ENCODE measurements around the gene TRNP1. TPM values are rescaled to one million over a fixed set of nuclear protein-coding genes. Genes with fewer than 3 reads are reported as not detected.
A peak's percentile ranks its signal among the peaks of the same experiment; 100 is the strongest.

The TRNP1 gene
- total RNA-seq, 1 donor from 2014 or later = 16.2 TPM

DNA sequence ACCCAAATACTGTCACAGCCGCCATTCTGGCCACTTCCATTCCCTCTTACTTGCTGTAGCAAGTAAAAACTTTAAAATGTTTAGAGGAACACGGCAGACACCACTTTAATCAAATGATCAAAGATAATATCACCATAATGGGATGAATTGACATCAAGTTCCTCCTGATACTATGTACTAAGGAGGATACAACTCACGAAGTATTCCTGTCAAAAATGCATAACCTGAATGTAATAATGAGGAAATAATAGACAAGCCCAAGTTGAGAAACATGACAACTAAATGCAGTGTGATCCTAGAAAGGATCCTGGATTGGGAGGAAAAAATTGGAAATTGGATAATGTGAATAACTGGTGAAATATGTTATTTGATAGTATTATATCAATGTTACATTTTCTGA is 37.2 kb upstream of the TRNP1 start:
- ATAC-seq (no peak), DNase-seq (no peak)
- Histone ChIP-seq H3K9me3 (no peaks in the 10 kb centered on the region), H3K27ac (no peak overlapping the region), H3K4me3 (no peak overlapping the region), H3K4me1 (no peaks in the 10 kb centered on the region), H3K27me3 (peaks cover 32% of the 10 kb centered on the region), H3K36me3 (no peaks in the 10 kb centered on the region)
- TF ChIP-seq, protein P1, sequence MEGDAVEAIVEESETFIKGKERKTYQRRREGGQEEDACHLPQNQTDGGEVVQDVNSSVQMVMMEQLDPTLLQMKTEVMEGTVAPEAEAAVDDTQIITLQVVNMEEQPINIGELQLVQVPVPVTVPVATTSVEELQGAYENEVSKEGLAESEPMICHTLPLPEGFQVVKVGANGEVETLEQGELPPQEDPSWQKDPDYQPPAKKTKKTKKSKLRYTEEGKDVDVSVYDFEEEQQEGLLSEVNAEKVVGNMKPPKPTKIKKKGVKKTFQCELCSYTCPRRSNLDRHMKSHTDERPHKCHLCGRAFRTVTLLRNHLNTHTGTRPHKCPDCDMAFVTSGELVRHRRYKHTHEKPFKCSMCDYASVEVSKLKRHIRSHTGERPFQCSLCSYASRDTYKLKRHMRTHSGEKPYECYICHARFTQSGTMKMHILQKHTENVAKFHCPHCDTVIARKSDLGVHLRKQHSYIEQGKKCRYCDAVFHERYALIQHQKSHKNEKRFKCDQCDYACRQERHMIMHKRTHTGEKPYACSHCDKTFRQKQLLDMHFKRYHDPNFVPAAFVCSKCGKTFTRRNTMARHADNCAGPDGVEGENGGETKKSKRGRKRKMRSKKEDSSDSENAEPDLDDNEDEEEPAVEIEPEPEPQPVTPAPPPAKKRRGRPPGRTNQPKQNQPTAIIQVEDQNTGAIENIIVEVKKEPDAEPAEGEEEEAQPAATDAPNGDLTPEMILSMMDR (IDR thresholded peaks at IDR 0.05) = no peak
- intact Hi-C loops (cut with DNase I) = no loop called here

GRCh38 chr1:26957306-26957705 is 36.2 kb upstream of the TRNP1 start:
- TF ChIP-seq, protein P1 (IDR thresholded peaks at IDR 0.05) = no peak
- H3K27ac ChIP-seq = no peak overlapping the region
- H3K27me3 ChIP-seq = peaks cover 32% of the 10 kb centered on the region
- intact Hi-C loops (cut with DNase I) = no loop called here
- H3K9me3 ChIP-seq = no peaks in the 10 kb centered on the region
- H3K4me3 ChIP-seq = no peak overlapping the region
- ATAC-seq = no peak
- H3K36me3 ChIP-seq = no peaks in the 10 kb centered on the region
- no peak for DNase-seq
- H3K4me1 ChIP-seq = no peaks in the 10 kb centered on the region

DNA sequence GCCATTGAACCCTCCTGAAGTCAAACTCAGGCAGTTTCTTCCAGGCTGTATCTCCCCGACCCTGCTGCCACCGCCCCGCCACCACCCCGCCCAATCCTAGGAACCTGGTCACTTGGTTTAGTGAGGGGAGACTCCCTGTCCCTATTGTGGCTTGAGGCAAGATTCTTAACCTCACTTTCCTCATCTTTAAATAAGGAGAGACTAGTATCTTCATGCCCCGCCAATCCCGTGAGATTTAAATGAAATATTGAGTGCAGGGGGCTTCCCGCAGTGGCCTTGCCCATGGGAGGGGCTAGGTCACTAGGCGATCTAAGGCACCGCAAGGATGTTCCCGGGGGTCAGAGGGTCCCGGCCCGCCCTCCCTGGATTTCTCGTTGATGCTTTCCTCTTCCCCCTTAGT is 34.2 kb upstream of the TRNP1 start:
- H3K4me3 ChIP-seq = peak overlapping the region; percentile 60
- H3K36me3 ChIP-seq = no peaks in the 10 kb centered on the region
- no peaks in the 10 kb centered on the region for H3K9me3 ChIP-seq
- ATAC-seq = no peak
- intact Hi-C loops (cut with DNase I) = no loop called here
- no peak for DNase-seq
- no peaks in the 10 kb centered on the region for H3K4me1 ChIP-seq
- H3K27ac ChIP-seq = no peak overlapping the region
- TF ChIP-seq, protein P1 (IDR thresholded peaks at IDR 0.05) = no peak
- H3K27me3 ChIP-seq = peaks cover 32% of the 10 kb centered on the region

DNA sequence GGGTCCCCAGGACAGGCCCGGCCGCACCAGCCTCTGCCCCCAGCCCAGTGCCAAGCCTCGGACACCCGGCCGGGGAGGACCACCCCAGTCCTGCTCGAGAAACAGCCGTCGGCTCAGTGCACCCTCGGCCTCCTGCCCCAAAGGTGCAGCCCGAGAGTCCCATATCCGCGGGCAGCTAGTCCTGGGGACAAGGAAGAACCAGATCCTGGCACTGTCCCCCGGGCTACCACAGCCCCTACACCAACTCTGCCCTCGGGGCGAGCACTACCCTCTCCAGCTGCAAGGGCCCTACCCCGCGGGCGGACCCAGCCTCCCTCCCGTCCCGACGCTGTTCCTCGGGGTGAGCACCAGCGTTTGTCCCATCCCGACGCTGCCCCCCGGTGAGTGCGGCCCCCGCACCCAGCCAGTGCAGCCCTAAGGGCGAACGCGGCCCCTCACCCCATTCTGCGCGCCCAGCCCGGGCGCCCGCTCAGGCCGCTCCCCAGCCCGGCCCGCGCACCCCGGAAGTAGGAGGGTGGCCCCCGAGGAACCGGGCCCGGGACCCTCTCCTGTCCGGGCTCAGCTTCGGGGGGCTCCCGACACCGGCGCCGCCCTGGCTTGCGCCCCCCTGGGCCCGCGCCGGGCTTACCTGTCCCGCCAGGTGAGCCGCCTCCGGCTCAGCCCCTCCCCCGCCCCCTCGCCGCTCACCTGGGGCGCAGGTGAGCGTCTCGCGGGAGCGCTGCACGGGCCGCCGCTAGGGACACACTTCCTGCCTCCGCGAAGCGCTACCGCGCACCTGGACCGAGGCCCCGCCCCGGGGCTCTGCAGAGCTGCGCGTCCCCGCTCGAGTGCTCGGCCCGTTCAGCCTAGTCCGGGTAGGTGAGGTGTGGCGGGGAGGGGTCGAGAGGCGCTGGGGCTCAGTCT is 33.5 kb upstream of the TRNP1 start, which contains the start of gene KDF1:
KDF1 (minus strand) TSS at position 747 of the 903 bp plus-strand sequence. CDS start 8,088 bp downstream, outside the sequence.
- Histone ChIP-seq H3K9me3 (no peaks in the 10 kb centered on the region), H3K4me3 (peak within 1 kb of the TSS; percentile 60), H3K36me3 (no peaks in the 10 kb centered on the region), H3K4me1 (no peaks in the 10 kb centered on the region), H3K27ac (peak within 1 kb of the TSS; percentile 60), H3K27me3 (peaks cover 32% of the 10 kb centered on the region)
- peak; percentile 99 for ATAC-seq
- peak; percentile 95 for DNase-seq
- TF ChIP-seq, protein P1 (IDR thresholded peaks at IDR 0.05) = peak; percentile 16
- intact Hi-C loops (cut with DNase I) = no loop called here

GRCh38 chr1:26960625-26960966 is 32.9 kb upstream of the TRNP1 start:
- intact Hi-C loops (cut with DNase I) = no loop called here
- Histone ChIP-seq H3K36me3 (no peaks in the 10 kb centered on the region), H3K27ac (peak overlapping the region; percentile 55), H3K9me3 (no peaks in the 10 kb centered on the region), H3K4me1 (no peaks in the 10 kb centered on the region), H3K27me3 (peaks cover 32% of the 10 kb centered on the region), H3K4me3 (peak overlapping the region; percentile 60)
- ATAC-seq (no peak), DNase-seq (no peak)
- TF ChIP-seq, protein P1 (IDR thresholded peaks at IDR 0.05) = no peak

Data from upper lobe of right lung (tissue), 1 donor.